Effector memory CD4-positive, alpha-beta T cell (primary cell): ENCODE data around the gene HSPA9.
A peak's percentile ranks its signal among the peaks of the same experiment; 100 is the strongest.

Experiments used
- DNase-seq, 3 donors: peaks; one replicate each; pipeline ENCODE4 v3.0.0-alpha.2; 2020
- H3K27ac ChIP-seq: 2 replicates; pipeline ENCODE4 v1.7.0; 2013; ENCODE audit warnings: mild to moderate bottlenecking, low read length, moderate library complexity; ENCODE audit not compliant: insufficient read depth, poor library complexity, severe bottlenecking
- H3K27me3 ChIP-seq: replicated peaks from 2 replicates; pipeline ENCODE4 v1.7.0; 2013; ENCODE audit warnings: mild to moderate bottlenecking, low read length; ENCODE audit not compliant: insufficient read depth, control insufficient read depth, poor library complexity, severe bottlenecking
- H3K36me3 ChIP-seq: 2 replicates; pipeline ENCODE4 v1.7.0; 2013; ENCODE audit warnings: mild to moderate bottlenecking, low read length, moderate library complexity; ENCODE audit not compliant: control insufficient read depth, insufficient read depth
- H3K4me1 ChIP-seq: 2 replicates; pipeline ENCODE4 v1.7.0; 2013; ENCODE audit warnings: low read length, mild to moderate bottlenecking; ENCODE audit not compliant: control insufficient read depth, insufficient read depth, poor library complexity, severe bottlenecking
- H3K4me3 ChIP-seq: 2 replicates; pipeline ENCODE4 v1.7.0; 2013; ENCODE audit warnings: low read length, low read depth, mild to moderate bottlenecking; ENCODE audit not compliant: insufficient read depth, poor library complexity, severe bottlenecking
- H3K9me3 ChIP-seq: 2 replicates; pipeline ENCODE4 v1.7.0; 2013; ENCODE audit warnings: mild to moderate bottlenecking, low read length, moderate library complexity; ENCODE audit not compliant: control insufficient read depth

HSPA9 gene

GRCh38 chr5:138544181-138545134, 30.7 kb downstream of the HSPA9 start:
- no peak for DNase-seq
- H3K36me3 ChIP-seq: no peaks in the 10 kb centered on the region
- H3K9me3 ChIP-seq: no peaks in the 10 kb centered on the region
- peak overlapping the region; percentile 99 for H3K27ac ChIP-seq
- H3K4me3 ChIP-seq: peak overlapping the region; percentile 69
- peaks cover 26% of the 10 kb centered on the region for H3K4me1 ChIP-seq
- no peaks in the 10 kb centered on the region for H3K27me3 ChIP-seq

- Histone ChIP-seq H3K27me3 (no peaks in the 10 kb centered on the region), H3K27ac (peak overlapping the region; percentile 99), H3K4me3 (peak overlapping the region; percentile 69), H3K9me3 (no peaks in the 10 kb centered on the region), H3K4me1 (peaks cover 26% of the 10 kb centered on the region), H3K36me3 (no peaks in the 10 kb centered on the region)
- DNase-seq: no peak
These were observed 31.5 kb downstream of the HSPA9 start for GRCh38 chr5:138543730-138544104.

- peak; percentile 99 to 100 (median 100) for DNase-seq
These were observed 32.1 kb downstream of the HSPA9 start, which contains the start of gene ETF1 for GRCh38 chr5:138542956-138543729. Gene ETF1, minus strand, starts transcription at chr5:138543236. Its CDS starts 318 bp downstream, at chr5:138542918.

GRCh38 chr5:138542180-138542955, 32.8 kb downstream of the HSPA9 start:
- Histone ChIP-seq H3K9me3 (no peaks in the 10 kb centered on the region), H3K27ac (peak overlapping the region; percentile 98), H3K36me3 (no peaks in the 10 kb centered on the region), H3K4me3 (peak overlapping the region; percentile 98), H3K27me3 (no peaks in the 10 kb centered on the region), H3K4me1 (peaks cover 26% of the 10 kb centered on the region)
- peak in 1 of 3 donors; percentile 11 for DNase-seq

More at GRCh38 chr5:138542956-138543729, 32.1 kb downstream of the HSPA9 start, which contains the start of gene ETF1:
- peak within 1 kb of the TSS; percentile 98 for H3K4me3 ChIP-seq
- peak within 1 kb of the TSS; percentile 99 for H3K27ac ChIP-seq
- no peaks in the 10 kb centered on the region for H3K36me3 ChIP-seq
- H3K4me1 ChIP-seq: peaks cover 26% of the 10 kb centered on the region
- H3K9me3 ChIP-seq: no peaks in the 10 kb centered on the region
- H3K27me3 ChIP-seq: no peaks in the 10 kb centered on the region

GRCh38 chr5:138541511-138542179, 33.6 kb downstream of the HSPA9 start:
- H3K27me3 ChIP-seq: no peaks in the 10 kb centered on the region
- H3K4me3 ChIP-seq: peak overlapping the region; percentile 98
- H3K9me3 ChIP-seq: no peaks in the 10 kb centered on the region
- H3K27ac ChIP-seq: peak overlapping the region; percentile 98
- DNase-seq: no peak
- H3K4me1 ChIP-seq: peaks cover 26% of the 10 kb centered on the region
- peaks cover 2% of the 10 kb centered on the region for H3K36me3 ChIP-seq

GRCh38 chr5:138539791-138540190, 35.4 kb downstream of the HSPA9 start:
- Histone ChIP-seq H3K4me1 (peaks cover 21% of the 10 kb centered on the region), H3K27me3 (no peaks in the 10 kb centered on the region), H3K36me3 (peaks cover 8% of the 10 kb centered on the region), H3K9me3 (no peaks in the 10 kb centered on the region), H3K27ac (no peak overlapping the region), H3K4me3 (no peak overlapping the region)
- DNase-seq: no peak

- Histone ChIP-seq H3K9me3 (no peaks in the 10 kb centered on the region), H3K27ac (no peak overlapping the region), H3K36me3 (peaks cover 8% of the 10 kb centered on the region), H3K4me3 (no peak overlapping the region), H3K4me1 (peaks cover 15% of the 10 kb centered on the region), H3K27me3 (no peaks in the 10 kb centered on the region)
- DNase-seq: no peak
These were observed 36.1 kb downstream of the HSPA9 start for GRCh38 chr5:138538943-138539627.

- Histone ChIP-seq H3K9me3 (no peaks in the 10 kb centered on the region), H3K27me3 (no peaks in the 10 kb centered on the region), H3K4me3 (no peak overlapping the region), H3K4me1 (peaks cover 14% of the 10 kb centered on the region), H3K36me3 (peaks cover 8% of the 10 kb centered on the region), H3K27ac (no peak overlapping the region)
- no peak for DNase-seq
These were observed 38.4 kb downstream of the HSPA9 start for GRCh38 chr5:138536665-138537315.
